CD14-positive monocyte (primary cell): Measurements from ENCODE around the gene SMS. TPM values are rescaled to one million over a fixed set of nuclear protein-coding genes. Genes with fewer than 3 reads are reported as not detected.

Experiments
- DNase-seq, 3 donors: peaks; one replicate each; pipeline ENCODE4 v3.0.0-alpha.2; 2011 to 2022
- H2AFZ ChIP-seq: 2 replicates; pipeline ENCODE4 v1.6.0; 2012; ENCODE audit warnings: mild to moderate bottlenecking, low read depth, low read length, inconsistent platforms; ENCODE audit not compliant: insufficient read depth, poor library complexity, severe bottlenecking
- H3K27ac ChIP-seq, 2 donors: 1 replicate in 1 of 2; 2 replicates in 1 of 2; pipeline ENCODE4 v1.5.1; 2012 to 2013; ENCODE audit warnings: low read length in 2 of 2, control low read depth in 1 of 2, inconsistent platforms in 1 of 2, low read depth in 1 of 2, mild to moderate bottlenecking in 1 of 2
- H3K27me3 ChIP-seq, 2 donors: one replicate each; pipeline versions ENCODE4 v1.6.0 to v1.6.1; 2011 to 2013; ENCODE audit warnings: low read length in 2 of 2; ENCODE audit not compliant: control insufficient read depth in 2 of 2, insufficient read depth in 2 of 2
- H3K36me3 ChIP-seq, 2 donors: replicated peaks in 1 of 2; 1 replicate in 1 of 2; 2 replicates in 1 of 2; pipeline versions ENCODE4 v1.5.1 to v1.6.1; 2012 to 2013; ENCODE audit warnings: low read length in 2 of 2, control low read depth in 1 of 2, inconsistent platforms in 1 of 2, mild to moderate bottlenecking in 1 of 2; ENCODE audit not compliant: insufficient read depth in 2 of 2, control insufficient read depth in 1 of 2
- H3K4me1 ChIP-seq, 2 donors: 1 replicate in 1 of 2; 2 replicates in 1 of 2; pipeline versions ENCODE4 v1.5.1 to v1.6.1; 2012 to 2013; ENCODE audit warnings: low read length in 2 of 2, control low read depth in 1 of 2, inconsistent platforms in 1 of 2, mild to moderate bottlenecking in 1 of 2, moderate library complexity in 1 of 2; ENCODE audit not compliant: insufficient read depth in 2 of 2, control insufficient read depth in 1 of 2
- H3K4me2 ChIP-seq: replicated peaks from 2 replicates; pipeline ENCODE3; 2012; ENCODE audit warnings: low read length, moderate library complexity, mild to moderate bottlenecking; ENCODE audit not compliant: poor library complexity, severe bottlenecking; ENCODE audit errors: extremely low read depth
- H3K4me3 ChIP-seq, 3 experiments: fragments of 200-600 bp in 1 of 3; sonication (generic) in 1 of 3; replicated peaks in 1 of 3; 1 replicate in 2 of 3; 2 replicates in 1 of 3; pipeline ENCODE4 v1.5.1; 2011 to 2013; ENCODE audit warnings: low read length in 3 of 3, mild to moderate bottlenecking in 3 of 3, control low read depth in 2 of 3, low read depth in 2 of 3, inconsistent platforms in 1 of 3, moderate library complexity in 1 of 3
- H3K79me2 ChIP-seq: 2 replicates; pipeline ENCODE4 v1.6.0; 2012; ENCODE audit warnings: mild to moderate bottlenecking, control low read depth, inconsistent platforms, low read length, moderate library complexity; ENCODE audit not compliant: insufficient read depth
- H3K9ac ChIP-seq: 2 replicates; pipeline ENCODE4 v1.6.0; 2017; ENCODE audit warnings: low read length, mild to moderate bottlenecking; ENCODE audit not compliant: insufficient read depth, poor library complexity, severe bottlenecking
- H3K9me3 ChIP-seq, 2 donors: replicated peaks in 1 of 2; 1 replicate in 1 of 2; 2 replicates in 1 of 2; pipeline versions ENCODE4 v1.5.1 to v1.6.1; 2012 to 2013; ENCODE audit warnings: low read length in 2 of 2, control low read depth in 1 of 2; ENCODE audit not compliant: control insufficient read depth in 1 of 2, insufficient read depth in 1 of 2
- H4K20me1 ChIP-seq: 2 replicates; pipeline ENCODE4 v1.6.0; 2012; ENCODE audit warnings: mild to moderate bottlenecking, low read length, control low read depth, moderate library complexity; ENCODE audit not compliant: insufficient read depth
- H3K27ac Mint-ChIP-seq, 7 donors: one replicate each; pipeline ENCODE4 v1.8.0; 2020; ENCODE audit warnings: mild to moderate bottlenecking in 7 of 7, mixed read lengths in 7 of 7, moderate library complexity in 6 of 7, inconsistent platforms in 2 of 7
- H3K27me3 Mint-ChIP-seq, 3 donors: one replicate each; pipeline ENCODE4 v1.8.0; 2021 to 2022; ENCODE audit warnings: low read depth in 3 of 3, mild to moderate bottlenecking in 3 of 3, mixed read lengths in 3 of 3, moderate library complexity in 3 of 3, inconsistent platforms in 1 of 3
- H3K36me3 Mint-ChIP-seq, 2 donors: one replicate each; pipeline ENCODE4 v1.8.0; 2020; ENCODE audit warnings: mixed read lengths in 2 of 2, inconsistent platforms in 1 of 2, mild to moderate bottlenecking in 1 of 2
- H3K4me1 Mint-ChIP-seq: one replicate; pipeline ENCODE4 v1.8.0; 2020; ENCODE audit warnings: mild to moderate bottlenecking, mixed read lengths
- H3K4me3 Mint-ChIP-seq, 2 donors: one replicate each; pipeline ENCODE4 v1.8.0; 2020; ENCODE audit warnings: mild to moderate bottlenecking in 2 of 2, mixed read lengths in 2 of 2, moderate library complexity in 1 of 2
- H3K9me3 Mint-ChIP-seq, 7 donors: one replicate each; pipeline ENCODE4 v1.8.0; 2020 to 2022; ENCODE audit warnings: mixed read lengths in 7 of 7, mild to moderate bottlenecking in 6 of 7, moderate library complexity in 6 of 7, inconsistent platforms in 2 of 7
- CTCF ChIP-seq: fragments of 200-600 bp; IDR thresholded peaks from one replicate; pipeline ENCODE4 v1.8.0; 2022; ENCODE audit warnings: antibody characterized with exemption, mild to moderate bottlenecking
- WGBS: methylation state at CpG from one replicate; pipeline ENCODE4 v1.1.5; 2013; ENCODE audit warnings: missing lambda C conversion rate; ENCODE audit not compliant: insufficient coverage; 5-methylcytosine and 5-hydroxymethylcytosine counted together
- intact Hi-C, 2 donors: fragments of 100-400 bp; cut with micrococcal nuclease; formaldehyde crosslinking; loops; one replicate each; pipeline versions ENCODE4 v1.15.0 to v1.15.1; 2023
- polyA plus RNA-seq, 3 donors: library from polyadenylated mRNA; depleted of rRNA in 1 of 3; unstranded in 2 of 3; stranded (reverse) in 1 of 3; fragments of 300-500 nt in 2 of 3; fragments of >200 nt in 1 of 3; fragmentation: Illumina TruSeq in 2 of 3; gene quantifications; 1 replicate in 2 of 3; 2 replicates in 1 of 3; pipeline ENCODE4 v1.2.3, GENCODE V29; 2012 to 2021

Gene SMS
- polyA plus RNA-seq, 3 donors: 24.9 to 75.4 (median 70.8) TPM

GRCh38 chrX:21933077-21933476, 7.4 kb upstream of the SMS start:
- peak overlapping the region; percentile 2 for H2AFZ ChIP-seq
- no peaks in the 10 kb centered on the region for H4K20me1 ChIP-seq
- intact Hi-C loops: no loop called here
- H3K9me3 Mint-ChIP-seq: peaks cover 0 to 8% (median 0%) of the 10 kb centered on the region in 7 donors
- no peak overlapping the region for H3K4me3 ChIP-seq
- no peaks in the 10 kb centered on the region for H3K36me3 ChIP-seq
- H3K4me2 ChIP-seq: no peak overlapping the region
- H3K4me3 Mint-ChIP-seq: peak overlapping the region in 1 of 2 donors; percentile 7
- peak overlapping the region; percentile 89 to 90 for H3K27ac ChIP-seq
- peaks cover 0 to 4% (median 0%) of the 10 kb centered on the region in 3 donors for H3K27me3 Mint-ChIP-seq
- peak overlapping the region; percentile 87 to 97 (median 92) for H3K27ac Mint-ChIP-seq
- peaks cover 23% of the 10 kb centered on the region for H3K4me1 Mint-ChIP-seq
- DNase-seq: no peak
- H3K9ac ChIP-seq: no peak overlapping the region
- H3K27me3 ChIP-seq: no peaks in the 10 kb centered on the region
- TF ChIP-seq CTCF: no peak
- no peaks in the 10 kb centered on the region for H3K79me2 ChIP-seq
- peaks cover 32% of the 10 kb centered on the region in 2 donors for H3K4me1 ChIP-seq
- peaks cover 0 to 2% of the 10 kb centered on the region in 2 donors for H3K36me3 Mint-ChIP-seq
- no CpG with 5 or more reads among the region's 7 CpGs for WGBS
- H3K9me3 ChIP-seq: no peaks in the 10 kb centered on the region

- WGBS: 100% methylated on average over 1 of the region's 3 CpGs
- Histone ChIP-seq H3K79me2 (no peaks in the 10 kb centered on the region), H3K4me2 (no peak overlapping the region), H3K27me3 (no peaks in the 10 kb centered on the region), H4K20me1 (no peaks in the 10 kb centered on the region), H3K27ac (no peak overlapping the region), H3K4me1 (peaks cover 25% of the 10 kb centered on the region in 2 donors), H3K36me3 (no peaks in the 10 kb centered on the region), H2AFZ (no peak overlapping the region), H3K9ac (no peak overlapping the region), H3K4me3 (no peak overlapping the region), H3K9me3 (no peaks in the 10 kb centered on the region)
- H3K9me3 Mint-ChIP-seq: peaks cover 0 to 3% (median 0%) of the 10 kb centered on the region in 7 donors
- TF ChIP-seq CTCF: no peak
- H3K4me1 Mint-ChIP-seq: peaks cover 16% of the 10 kb centered on the region
- no peak overlapping the region for H3K27ac Mint-ChIP-seq
- DNase-seq: no peak
- no peaks in the 10 kb centered on the region for H3K27me3 Mint-ChIP-seq
- H3K36me3 Mint-ChIP-seq: peaks cover 0 to 2% of the 10 kb centered on the region in 2 donors
- intact Hi-C loops: no loop called here
- no peak overlapping the region for H3K4me3 Mint-ChIP-seq
Observed at GRCh38 chrX:21934414-21934813, 6.1 kb upstream of the SMS start.
